HG02571 (cell line): ENCODE results near the gene CCDC136.

Source experiments
- ATAC-seq: cut with Tn5 transposase; IDR thresholded peaks from one replicate; pipeline ENCODE4 v1.9.1; 2021; ENCODE audit warnings: mild to moderate bottlenecking, moderate library complexity; ENCODE audit not compliant: unreplicated experiment

CCDC136 gene

DNA sequence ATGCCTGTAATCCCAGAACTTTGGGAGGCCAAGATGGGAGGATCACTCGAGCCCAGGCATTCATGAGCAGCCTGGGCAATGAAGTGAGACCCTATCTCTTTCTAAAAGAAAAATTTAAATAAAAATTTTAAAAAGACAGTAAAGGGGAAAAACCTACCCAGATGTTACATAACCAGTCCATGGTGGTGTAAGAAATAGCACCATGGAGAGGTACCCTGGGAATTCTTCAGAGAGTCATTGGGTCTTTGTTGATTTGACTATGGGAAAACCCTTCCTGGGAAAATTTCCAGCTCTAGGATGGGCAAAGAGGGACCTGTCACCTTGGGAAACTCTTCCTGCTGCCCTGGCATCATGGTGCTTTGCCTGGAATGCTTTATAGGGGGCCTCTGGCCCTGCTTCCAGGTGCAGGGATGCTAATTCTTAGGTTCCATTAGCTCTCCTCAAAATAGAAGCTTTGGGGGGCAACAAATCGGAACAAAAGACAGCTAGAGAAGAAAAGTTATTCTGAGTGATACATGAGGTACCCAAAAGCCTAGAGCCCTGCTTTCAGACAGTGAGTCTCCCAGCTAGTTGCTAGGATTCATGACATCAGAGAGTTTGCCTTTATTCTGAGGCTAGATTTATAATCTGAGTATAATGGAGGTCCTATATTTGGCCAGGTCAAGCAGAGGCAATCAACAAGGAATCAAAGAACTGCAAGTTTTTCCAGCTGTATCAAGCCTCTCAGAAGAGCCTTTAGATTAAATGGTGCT lies 10.1 kb downstream of the CCDC136 start:
- no peak for ATAC-seq

DNA sequence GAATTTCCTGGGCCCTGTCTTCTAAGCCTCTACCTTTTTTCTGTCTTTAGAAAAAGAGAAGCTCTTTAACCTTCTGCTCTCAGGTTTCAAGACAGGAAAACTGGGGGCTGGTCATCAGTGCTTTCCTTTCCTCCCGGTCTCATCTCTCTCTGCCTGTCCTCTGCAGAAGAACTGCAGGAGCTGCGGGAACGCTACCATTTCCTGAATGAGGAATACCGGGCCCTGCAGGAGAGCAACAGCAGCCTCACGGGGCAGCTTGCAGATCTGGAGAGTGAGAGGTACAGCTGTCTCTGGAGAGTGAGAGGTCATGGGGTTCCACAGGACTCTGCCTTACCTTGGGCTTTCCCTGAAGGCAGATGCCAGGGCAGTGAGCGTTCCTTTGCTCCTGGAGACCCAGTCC lies 12.7 kb downstream of the CCDC136 start:
- ATAC-seq = no peak

DNA sequence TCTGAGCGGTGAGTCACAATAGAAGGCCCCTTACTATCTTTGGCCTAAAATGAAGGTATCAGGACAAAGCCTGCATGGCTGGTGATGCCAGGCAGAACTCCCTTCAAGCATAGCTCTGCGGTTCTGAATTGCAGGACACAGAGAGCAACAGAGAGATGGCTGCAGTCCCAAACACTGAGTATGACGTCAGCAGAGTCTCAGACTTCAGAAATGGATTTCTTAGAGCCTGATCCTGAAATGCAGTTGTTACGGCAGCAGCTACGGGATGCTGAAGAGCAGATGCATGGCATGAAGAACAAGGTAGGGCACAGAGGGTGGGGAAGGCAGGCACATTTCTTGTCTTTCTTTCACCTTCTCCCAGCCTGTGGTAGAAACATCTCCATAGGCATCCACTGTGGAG lies 13.5 kb downstream of the CCDC136 start:
- ATAC-seq = no peak

DNA sequence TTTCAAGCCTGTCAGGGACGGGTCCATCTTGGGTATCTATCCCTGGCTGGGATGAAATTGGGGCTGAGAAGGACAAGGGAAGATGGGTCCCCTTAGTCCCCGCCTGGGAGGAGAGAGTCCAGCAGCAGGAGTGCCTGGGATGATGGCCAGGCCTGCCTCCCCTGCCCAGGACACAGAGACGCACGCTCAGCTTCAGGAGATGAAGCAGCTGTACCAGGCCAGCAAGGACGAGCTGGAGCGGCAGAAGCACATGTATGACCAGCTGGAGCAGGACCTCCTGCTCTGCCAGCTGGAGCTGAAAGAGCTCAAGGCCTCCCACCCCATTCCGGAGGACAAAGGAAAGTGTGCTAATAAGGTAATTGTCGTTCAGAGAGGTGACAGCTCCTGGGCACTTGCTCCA lies 15.4 kb downstream of the CCDC136 start:
- no peak for ATAC-seq

DNA sequence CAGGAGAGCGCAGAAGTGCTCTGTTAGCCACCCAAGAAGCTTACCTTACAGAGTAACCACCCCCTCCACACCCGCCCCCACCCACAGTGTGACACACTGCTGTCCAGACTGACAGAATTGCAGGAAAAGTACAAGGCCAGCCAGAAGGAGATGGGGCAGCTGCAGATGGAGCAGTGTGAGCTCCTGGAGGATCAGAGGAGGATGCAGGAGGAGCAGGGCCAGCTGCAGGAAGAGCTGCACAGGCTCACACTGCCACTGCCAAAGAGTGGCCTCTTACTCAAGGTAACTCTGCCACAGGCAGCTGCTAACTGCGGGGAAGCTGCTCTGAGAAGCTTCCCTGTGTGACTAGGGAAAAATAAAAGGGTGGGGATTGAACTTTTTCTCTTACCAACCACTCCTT lies 17.6 kb downstream of the CCDC136 start:
- ATAC-seq = no peak

DNA sequence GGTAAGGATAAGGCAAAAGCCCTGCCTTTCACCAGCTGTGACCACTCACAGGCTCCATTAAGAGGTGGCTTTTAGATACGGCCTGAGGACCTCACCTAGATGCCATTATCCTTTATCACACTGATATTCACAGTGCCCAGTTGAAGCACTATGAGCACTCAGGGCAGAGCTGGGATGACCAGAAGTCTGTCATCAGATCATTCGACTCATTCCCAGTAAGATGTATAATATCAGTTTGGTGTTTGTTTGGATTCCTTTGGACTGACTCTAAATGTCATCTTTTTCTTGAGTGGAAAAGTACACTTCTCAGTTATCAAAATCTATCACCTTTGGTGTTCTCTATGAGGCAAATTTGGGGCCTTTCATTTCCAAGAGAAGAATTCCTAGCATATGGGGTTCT lies 18.7 kb downstream of the CCDC136 start:
- ATAC-seq = no peak

DNA sequence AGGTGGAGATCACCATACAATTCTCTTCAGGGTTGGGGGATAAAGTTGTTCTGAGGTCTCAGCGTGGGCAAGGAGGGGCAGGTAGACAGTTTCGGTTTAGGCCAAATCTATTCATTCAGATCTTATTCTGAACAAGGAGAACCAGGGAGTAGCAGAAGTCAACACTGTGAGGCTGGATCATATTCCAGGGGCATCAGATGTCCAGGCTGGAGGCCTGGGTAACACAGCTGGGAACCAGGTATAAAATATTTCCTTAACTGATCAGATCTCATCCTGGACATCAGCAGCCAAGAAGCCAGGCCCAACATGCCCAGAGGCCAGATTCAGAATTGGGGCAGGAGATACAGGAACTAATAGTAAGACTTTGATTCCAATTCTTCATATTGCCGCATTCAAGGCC lies 19.2 kb downstream of the CCDC136 start:
- no peak for ATAC-seq

DNA sequence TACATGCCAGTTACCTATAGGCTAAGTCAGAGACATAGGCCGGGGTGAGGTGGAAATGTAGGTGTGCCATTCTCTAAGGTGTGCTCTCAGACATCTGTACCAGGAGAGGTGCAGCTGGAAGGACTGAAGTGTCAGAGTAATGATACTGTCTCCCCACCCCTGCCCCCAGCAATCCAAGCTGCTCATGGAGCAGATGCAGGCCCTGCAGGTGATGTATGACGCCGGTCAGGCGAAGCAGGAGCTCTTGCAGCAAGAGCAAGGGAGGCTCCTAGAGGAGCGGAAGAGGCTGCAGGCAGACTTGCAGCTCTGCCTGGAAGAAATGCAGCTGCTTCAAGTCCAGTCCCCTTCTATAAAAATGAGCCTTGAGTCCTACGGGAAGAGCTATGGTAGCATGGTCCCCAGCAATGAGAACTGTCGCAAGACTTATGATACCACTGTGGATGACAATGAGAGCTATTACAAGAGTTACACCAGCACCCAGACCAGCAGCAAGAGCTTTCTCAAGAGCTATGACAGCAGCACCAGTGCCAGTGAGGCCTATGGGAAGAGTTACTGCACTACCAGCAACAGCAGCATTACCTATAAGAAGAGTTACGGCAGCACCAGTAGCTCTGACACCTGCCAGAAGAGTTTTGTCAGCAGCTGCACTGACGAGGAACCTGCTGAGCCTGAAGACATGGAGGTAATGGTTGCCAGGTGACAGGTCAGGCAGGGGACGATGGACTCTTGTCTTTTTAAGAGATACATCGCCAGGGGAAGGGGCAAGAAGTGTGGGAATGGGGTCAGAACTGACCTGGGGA lies 20.1 kb downstream of the CCDC136 start:
- no peak for ATAC-seq

DNA sequence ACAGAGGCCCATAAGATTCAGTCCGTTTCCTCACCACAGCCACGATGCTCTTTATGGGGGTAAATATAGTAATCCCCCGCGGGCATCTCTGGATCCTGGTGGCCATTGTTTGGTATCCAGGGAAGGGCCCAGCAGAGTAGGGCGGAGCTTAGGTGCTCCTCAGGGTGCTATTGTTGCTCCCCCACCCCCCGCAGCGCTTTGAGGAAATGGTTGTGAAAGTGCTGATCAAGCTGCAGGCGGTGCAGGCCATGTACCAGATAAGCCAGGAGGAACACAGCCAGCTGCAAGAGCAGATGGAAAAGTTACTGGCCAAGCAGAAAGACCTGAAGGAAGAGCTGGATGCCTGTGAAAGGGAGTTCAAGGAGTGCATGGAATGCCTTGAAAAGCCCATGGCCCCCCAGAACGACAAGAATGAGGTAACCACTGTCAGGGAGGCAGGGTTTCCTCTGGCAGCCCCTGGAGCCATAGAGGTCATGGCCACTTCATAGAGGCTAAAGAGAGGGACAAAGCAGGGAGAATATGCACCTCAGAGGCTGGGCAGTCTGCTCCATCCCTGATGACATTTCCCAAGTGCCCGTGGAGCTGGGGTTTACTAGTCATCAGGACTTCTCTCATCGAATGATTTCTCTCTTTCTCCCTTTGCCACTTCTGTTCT lies 20.9 kb downstream of the CCDC136 start:
- no peak for ATAC-seq

DNA sequence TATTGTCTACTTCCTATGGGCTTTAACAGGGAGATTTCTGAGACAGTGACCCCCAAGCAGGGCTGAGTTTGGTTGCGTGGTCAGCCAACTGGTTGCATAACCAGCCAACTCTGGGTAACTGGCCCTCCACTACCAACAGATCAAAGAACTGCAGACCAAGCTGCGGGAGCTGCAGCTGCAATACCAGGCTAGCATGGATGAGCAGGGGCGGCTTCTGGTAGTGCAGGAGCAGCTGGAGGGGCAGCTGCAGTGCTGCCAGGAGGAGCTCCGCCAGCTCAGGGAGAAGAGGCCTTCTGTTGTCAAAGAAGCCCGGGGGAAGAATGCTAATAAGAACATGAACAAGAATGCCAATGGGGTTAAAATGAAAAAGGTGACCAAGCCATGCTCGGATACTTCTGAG lies 22.7 kb downstream of the CCDC136 start:
- ATAC-seq = no peak

DNA sequence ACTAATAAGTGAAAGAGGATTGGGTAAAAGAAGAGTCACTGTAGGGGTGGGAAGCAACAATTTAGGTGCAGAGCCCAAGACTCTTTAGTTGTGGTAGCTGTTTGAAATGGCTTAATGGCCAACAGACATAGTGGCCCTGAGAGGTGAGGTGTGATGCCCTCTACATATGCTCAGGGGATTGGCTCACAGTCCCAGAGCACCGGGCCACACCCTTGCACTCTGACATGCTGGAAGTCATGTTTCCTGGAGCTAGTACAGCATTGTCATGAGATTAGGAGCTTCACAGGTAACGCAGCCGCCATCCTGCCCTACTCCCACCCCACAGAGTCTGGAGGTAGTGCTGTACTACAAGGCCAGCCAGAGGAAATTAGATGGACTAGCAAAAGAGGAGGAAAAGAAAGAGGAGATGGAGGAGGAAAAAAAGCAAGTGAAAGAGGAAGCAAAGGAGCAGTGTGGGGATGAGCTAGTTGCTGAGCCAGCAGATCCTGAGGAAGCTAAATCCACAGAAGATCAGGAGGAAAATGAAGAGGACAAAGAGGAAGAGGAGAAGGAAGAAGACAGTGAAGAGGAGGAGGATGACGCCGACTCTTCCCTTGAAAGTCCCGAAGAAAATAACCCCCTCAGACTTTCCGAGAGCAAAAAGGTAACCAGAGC lies 23.6 kb downstream of the CCDC136 start:
- ATAC-seq = no peak

DNA sequence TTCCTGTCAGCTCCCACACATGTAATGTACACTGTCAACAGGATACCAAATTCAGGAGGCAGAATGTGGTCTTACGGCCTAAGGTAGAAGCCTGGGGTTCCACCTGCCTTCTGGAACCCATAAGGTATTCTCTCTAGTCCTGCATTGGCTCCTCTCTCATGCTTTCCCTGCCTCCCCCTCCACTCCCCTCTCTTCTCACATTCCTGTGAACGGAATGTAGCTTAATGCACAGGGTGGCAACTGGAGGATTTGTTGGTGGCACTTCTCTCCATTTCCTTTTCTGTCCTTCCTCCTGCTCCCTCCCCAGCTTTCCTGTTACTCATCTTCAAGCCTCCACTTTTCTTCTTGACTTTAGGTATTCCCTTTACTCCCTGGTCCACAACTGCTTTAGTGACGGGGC lies 26.9 kb downstream of the CCDC136 start:
- no peak for ATAC-seq

DNA sequence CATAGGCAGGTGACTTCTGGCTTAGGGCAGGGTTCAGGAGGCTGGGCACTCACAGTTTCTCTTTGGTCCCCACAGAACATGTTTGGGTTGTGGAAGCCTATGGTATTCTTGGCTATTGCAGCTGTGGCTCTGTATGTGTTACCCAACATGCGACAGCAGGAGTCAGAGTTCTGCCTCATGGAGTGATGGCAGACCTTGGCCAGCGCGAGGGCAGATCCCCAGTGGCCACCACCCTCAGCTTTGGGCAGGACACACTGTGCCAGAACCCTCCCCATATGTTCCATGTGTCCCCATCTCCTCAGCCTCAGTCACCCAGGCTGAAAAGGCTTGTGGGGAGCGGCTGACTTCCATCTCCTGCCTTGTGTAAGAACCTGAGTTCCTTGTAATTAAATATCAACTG lies 30.0 kb downstream of the CCDC136 start:
- no peak for ATAC-seq

DNA sequence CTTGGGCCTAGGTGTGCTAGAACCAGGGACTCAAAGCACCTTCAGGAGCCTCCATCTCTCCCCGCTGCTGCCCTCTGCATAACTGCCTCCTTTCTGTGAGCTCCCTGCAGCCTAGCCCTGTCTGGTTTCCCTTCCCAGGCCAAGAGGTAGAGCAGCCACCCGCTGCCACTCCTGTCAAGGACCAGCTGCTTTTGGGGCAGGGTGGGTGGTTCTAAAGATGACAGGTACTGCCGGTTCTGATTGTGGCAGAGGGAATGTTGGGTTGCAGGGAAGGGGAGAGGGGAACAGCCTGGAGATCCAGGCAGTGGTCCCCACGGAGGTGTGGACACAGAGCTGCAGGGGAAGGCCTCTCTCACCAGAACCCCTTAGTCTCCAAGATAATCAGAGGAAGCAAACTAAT lies 34.7 kb downstream of the CCDC136 start:
- ATAC-seq = no peak

DNA sequence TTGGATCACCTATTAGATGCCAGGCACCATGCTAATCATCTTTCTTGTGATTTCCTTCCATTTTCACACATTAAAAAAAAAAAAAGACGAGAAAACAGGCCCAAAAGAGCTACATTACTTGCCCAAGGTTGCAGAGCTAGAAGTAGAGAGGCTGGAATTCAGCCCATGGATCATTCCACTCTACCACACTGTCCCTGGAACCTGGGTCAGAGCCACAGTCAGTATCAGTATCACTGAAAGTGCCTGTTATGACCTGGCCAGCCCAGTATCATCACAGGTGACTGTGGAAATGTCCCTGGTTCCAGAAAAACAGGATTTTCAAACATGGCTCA lies 35.1 kb downstream of the CCDC136 start:
- no peak for ATAC-seq

DNA sequence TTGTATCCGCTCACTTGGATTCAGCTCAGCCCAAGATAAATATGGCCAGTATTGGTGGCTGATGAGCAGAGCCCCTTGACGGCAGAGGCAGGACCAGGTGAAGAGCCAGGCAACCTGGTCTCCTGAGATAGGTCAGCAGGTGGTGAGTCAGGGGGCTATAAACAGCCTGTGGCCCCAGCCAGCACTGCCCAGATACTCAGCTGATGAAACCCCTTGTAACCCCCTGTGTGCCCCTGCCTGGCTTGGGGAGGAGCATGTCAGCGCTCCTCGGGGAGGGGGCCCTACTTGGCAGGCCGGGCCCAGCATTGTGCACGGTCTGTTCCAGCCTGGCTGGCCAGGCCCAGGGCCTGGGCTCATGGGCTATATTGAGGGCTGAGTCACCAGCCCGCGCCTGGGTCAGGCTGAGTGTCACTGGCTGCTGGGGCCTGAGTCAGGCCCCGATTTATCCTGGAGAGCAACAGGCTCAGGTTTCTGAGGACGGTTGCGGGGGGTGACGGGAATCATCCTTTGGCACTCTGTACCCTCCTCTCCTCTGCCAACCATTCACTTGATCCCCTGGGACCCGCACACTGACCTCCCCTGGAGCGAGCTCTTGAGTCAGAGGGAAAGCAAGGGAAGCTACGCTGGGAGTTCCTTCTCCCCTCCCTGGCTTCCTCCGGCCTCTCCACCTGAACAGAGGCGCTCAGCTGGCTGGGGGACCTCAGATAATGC lies 35.6 kb downstream of the CCDC136 start:
- ATAC-seq = no peak

DNA sequence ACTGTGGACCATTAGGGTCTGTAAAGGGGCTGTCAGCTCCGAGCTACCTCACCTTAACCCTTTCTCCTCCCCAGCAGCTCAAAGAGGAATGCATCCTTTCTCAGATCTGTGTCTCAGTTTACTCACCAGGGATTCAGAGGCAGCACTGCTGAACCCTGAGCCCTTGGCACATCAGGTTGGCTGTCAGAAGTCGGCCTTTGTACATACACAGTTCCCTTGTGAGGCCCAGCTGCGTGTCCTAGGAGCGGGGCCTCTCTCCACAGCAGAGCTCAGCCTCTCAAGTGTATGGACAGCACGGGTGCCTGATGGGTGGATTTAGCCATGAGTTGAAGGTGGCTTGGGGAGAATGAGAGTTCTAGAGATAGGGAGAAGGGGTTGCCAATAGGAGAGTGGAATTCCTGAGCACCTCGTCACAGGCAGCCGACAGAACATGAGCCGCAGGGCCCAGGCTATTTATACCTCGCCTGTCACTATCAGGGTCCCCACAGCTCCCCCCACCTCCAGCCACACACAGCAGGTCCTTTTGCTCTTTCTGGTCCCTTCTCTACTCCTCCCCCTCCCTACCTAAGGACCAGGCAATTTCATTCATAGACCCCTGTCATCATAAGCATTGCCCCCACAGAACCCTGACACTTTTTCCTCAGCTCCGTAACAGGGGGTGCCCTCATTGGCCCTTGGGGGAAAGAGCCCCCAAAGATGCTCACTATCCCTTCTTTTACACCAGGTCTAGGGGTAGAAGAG lies 36.4 kb downstream of the CCDC136 start:
- ATAC-seq = no peak

DNA sequence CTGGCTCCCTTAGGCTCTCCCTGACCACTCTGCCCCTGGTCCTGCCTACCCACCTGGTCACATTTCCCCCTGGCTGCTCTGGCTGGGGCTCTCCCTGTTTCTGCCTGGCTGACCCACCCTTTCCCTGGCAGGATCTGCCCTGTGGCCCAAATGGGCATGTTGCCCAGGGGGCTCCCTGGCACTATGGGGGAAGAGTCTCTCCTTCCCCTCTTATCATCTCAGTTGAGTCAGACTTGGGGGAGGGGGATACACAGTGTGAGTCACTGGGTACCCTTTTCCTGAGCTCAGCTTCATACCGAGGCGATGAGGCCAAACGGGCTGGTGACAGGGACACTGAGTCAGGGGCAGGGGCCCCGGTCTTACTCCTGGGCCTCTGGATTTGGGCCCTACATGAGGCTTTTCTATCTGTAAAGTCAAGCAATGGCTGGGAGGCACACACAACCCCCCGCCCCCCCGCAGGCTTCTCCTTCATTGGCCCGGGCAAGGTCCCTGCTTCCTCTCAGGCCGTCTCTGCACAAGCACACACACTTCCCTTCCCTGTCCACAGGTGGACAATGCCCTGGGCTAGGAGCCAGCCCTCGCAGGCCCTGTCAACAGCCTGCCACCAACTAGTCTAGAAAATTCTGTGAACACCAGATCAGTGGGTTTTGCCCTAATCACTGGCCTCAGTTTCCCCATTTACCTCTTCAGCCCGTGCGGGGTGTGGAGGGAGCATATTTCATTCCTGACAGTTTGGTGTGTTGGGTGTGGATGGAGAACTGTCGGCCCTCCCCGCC lies 37.8 kb downstream of the CCDC136 start:
- no peak for ATAC-seq
